Measurements from ENCODE around the gene FBXO44.

FBXO44 gene

GRCh38 chr1:11657654-11658053, 3.0 kb downstream of the FBXO44 start:
- Histone ChIP-seq H3K79me2 (ENCODE audit: low read length) (no peaks in the 10 kb centered on the region), H3K9me3 (ENCODE audit: insufficient read depth, low read length) (no peaks in the 10 kb centered on the region), H3K27me3 (ENCODE audit: low read depth, low read length) (no peaks in the 10 kb centered on the region), H3K4me3 (ENCODE audit: low read length) (no peak overlapping the region), H3K27ac (ENCODE audit: low read length) (no peak overlapping the region), H2AFZ (ENCODE audit: low read depth, low read length) (no peak overlapping the region), H3K36me3 (replicated peaks; ENCODE audit: low read depth, low read length) (peaks cover 7% of the 10 kb centered on the region), H3K4me1 (ENCODE audit: low read length) (peaks cover 3% of the 10 kb centered on the region; the same call in 1 of the 2 replicates), H4K20me1 (ENCODE audit: insufficient read depth, low read length) (no peaks in the 10 kb centered on the region), H3K9ac (ENCODE audit: low read length) (no peak overlapping the region), H3K4me2 (ENCODE audit: low read length) (no peak overlapping the region)
- TF ChIP-seq CTCF (IDR thresholded peaks at IDR 0.05; ENCODE audit: low read depth, low read length) (no peak), EZH2phosphoT487 (IDR thresholded peaks at IDR 0.05; ENCODE audit: low read depth) (no peak)

GRCh38 chr1:11658542-11658941, 3.9 kb downstream of the FBXO44 start:
- Histone ChIP-seq H3K4me1 (ENCODE audit: low read length) (peaks cover 3% of the 10 kb centered on the region; the same call in 1 of the 2 replicates), H3K27ac (ENCODE audit: low read length) (no peak overlapping the region), H3K4me3 (ENCODE audit: low read length) (no peak overlapping the region), H3K4me2 (ENCODE audit: low read length) (no peak overlapping the region), H2AFZ (ENCODE audit: low read depth, low read length) (no peak overlapping the region), H3K9me3 (ENCODE audit: insufficient read depth, low read length) (no peaks in the 10 kb centered on the region), H3K36me3 (replicated peaks; ENCODE audit: low read depth, low read length) (peaks cover 7% of the 10 kb centered on the region), H3K9ac (ENCODE audit: low read length) (no peak overlapping the region), H4K20me1 (ENCODE audit: insufficient read depth, low read length) (no peaks in the 10 kb centered on the region), H3K79me2 (ENCODE audit: low read length) (no peaks in the 10 kb centered on the region), H3K27me3 (ENCODE audit: low read depth, low read length) (no peaks in the 10 kb centered on the region)
- TF ChIP-seq EZH2phosphoT487 (IDR thresholded peaks at IDR 0.05; ENCODE audit: low read depth) (no peak), CTCF (IDR thresholded peaks at IDR 0.05; ENCODE audit: low read depth, low read length) (no peak)

GRCh38 chr1:11659748-11660147, 5.1 kb downstream of the FBXO44 start:
- Histone ChIP-seq H3K4me3 (ENCODE audit: low read length) (no peak overlapping the region), H2AFZ (ENCODE audit: low read depth, low read length) (no peak overlapping the region), H3K27me3 (ENCODE audit: low read depth, low read length) (no peaks in the 10 kb centered on the region), H3K4me1 (ENCODE audit: low read length) (peaks cover 3% of the 10 kb centered on the region; the same call in 1 of the 2 replicates), H3K27ac (ENCODE audit: low read length) (no peak overlapping the region), H4K20me1 (ENCODE audit: insufficient read depth, low read length) (no peaks in the 10 kb centered on the region), H3K36me3 (replicated peaks; ENCODE audit: low read depth, low read length) (peaks cover 7% of the 10 kb centered on the region), H3K9ac (ENCODE audit: low read length) (no peak overlapping the region), H3K4me2 (ENCODE audit: low read length) (no peak overlapping the region), H3K9me3 (ENCODE audit: insufficient read depth, low read length) (no peaks in the 10 kb centered on the region), H3K79me2 (ENCODE audit: low read length) (no peaks in the 10 kb centered on the region)
- TF ChIP-seq EZH2phosphoT487 (IDR thresholded peaks at IDR 0.05; ENCODE audit: low read depth) (no peak), CTCF (IDR thresholded peaks at IDR 0.05; ENCODE audit: low read depth, low read length) (no peak)

- no peak overlapping the region for H2AFZ ChIP-seq (ENCODE audit: low read depth, low read length)
- H3K4me1 ChIP-seq (ENCODE audit: low read length) = no peaks in the 10 kb centered on the region
- TF ChIP-seq CTCF (IDR thresholded peaks at IDR 0.05; ENCODE audit: low read depth, low read length) (no peak), EZH2phosphoT487 (IDR thresholded peaks at IDR 0.05; ENCODE audit: low read depth) (no peak)
- H3K27me3 ChIP-seq (ENCODE audit: low read depth, low read length) = no peaks in the 10 kb centered on the region
- H3K9ac ChIP-seq (ENCODE audit: low read length) = no peak overlapping the region
- peaks cover 7% of the 10 kb centered on the region for H3K36me3 ChIP-seq (replicated peaks; ENCODE audit: low read depth, low read length)
- no peaks in the 10 kb centered on the region for H4K20me1 ChIP-seq (ENCODE audit: insufficient read depth, low read length)
- H3K4me2 ChIP-seq (ENCODE audit: low read length) = no peak overlapping the region
- H3K79me2 ChIP-seq (ENCODE audit: low read length) = no peaks in the 10 kb centered on the region
- H3K9me3 ChIP-seq (ENCODE audit: insufficient read depth, low read length) = no peaks in the 10 kb centered on the region
- H3K27ac ChIP-seq (ENCODE audit: low read length) = no peak overlapping the region
- no peak overlapping the region for H3K4me3 ChIP-seq (ENCODE audit: low read length)
Measured at GRCh38 chr1:11661103-11661502, 6.4 kb downstream of the FBXO44 start.
